Stimulated activated naive CD8-positive, alpha-beta T cell treated with anti-CD3 and anti-CD28 coated beads, Interleukin-15, Interleukin-2, amounts not matched to agents 100 U/mL and 50 U/mL, for 24 hours (primary cell): ENCODE data around the gene PPM1F.
"Not testable (repeated sequence)": the region's sequence is repeated elsewhere in the genome, so short reads cannot be mapped to it uniquely, and the experiment has no call there.

ENCODE experiments used
- ATAC-seq: fragments of 150-1000 bp; cut with Tn5 transposase; one replicate; pipeline ENCODE4 v1.10.0; 2021
- DNase-seq: peaks from one replicate; pipeline ENCODE4 v3.0.0; 2021

Gene PPM1F

GRCh38 chr22:21940521-21940920 is 12.1 kb downstream of the PPM1F start:
- no peak for DNase-seq
- no peak for ATAC-seq

GRCh38 chr22:21939935-21940334 is 12.7 kb downstream of the PPM1F start:
- DNase-seq, ATAC-seq: not testable (repeated sequence)

- no peak for DNase-seq
- no peak for ATAC-seq
Measured at GRCh38 chr22:21939461-21939913, 13.2 kb downstream of the PPM1F start.

GRCh38 chr22:21938906-21939305 is 13.7 kb downstream of the PPM1F start:
- no peak for ATAC-seq
- no peak for DNase-seq

GRCh38 chr22:21938071-21938822 is 14.4 kb downstream of the PPM1F start:
- DNase-seq (peak; percentile 96), ATAC-seq (peak; percentile 96)

- no peak for DNase-seq
- ATAC-seq: no peak
Measured at GRCh38 chr22:21937821-21938070, 14.9 kb downstream of the PPM1F start.

GRCh38 chr22:21937041-21937820 is 15.4 kb downstream of the PPM1F start:
- DNase-seq (no peak), ATAC-seq (no peak)

- ATAC-seq (no peak), DNase-seq (no peak)
Measured at GRCh38 chr22:21936151-21936775, 16.4 kb downstream of the PPM1F start.

GRCh38 chr22:21933910-21934309 is 18.7 kb downstream of the PPM1F start:
- no peak for DNase-seq
- ATAC-seq: no peak

- DNase-seq (no peak), ATAC-seq (no peak)
Measured at GRCh38 chr22:21933413-21933812, 19.2 kb downstream of the PPM1F start.

- no peak for ATAC-seq
Measured at GRCh38 chr22:21932347-21932746, 20.3 kb downstream of the PPM1F start.

GRCh38 chr22:21931056-21931455 is 21.6 kb downstream of the PPM1F start:
- no peak for ATAC-seq
- DNase-seq: no peak

More at GRCh38 chr22:21932347-21932746, 20.3 kb downstream of the PPM1F start:
- no peak for DNase-seq

- DNase-seq (no peak), ATAC-seq (no peak)
Measured at GRCh38 chr22:21929253-21929652, 23.4 kb downstream of the PPM1F start.

GRCh38 chr22:21928048-21928447 is 24.6 kb downstream of the PPM1F start:
- DNase-seq (no peak), ATAC-seq (no peak)

- no peak for DNase-seq
- ATAC-seq: no peak
Measured at GRCh38 chr22:21927174-21927823, 25.3 kb downstream of the PPM1F start.

GRCh38 chr22:21926728-21927127 is 25.9 kb downstream of the PPM1F start:
- DNase-seq (no peak), ATAC-seq (no peak)

GRCh38 chr22:21923163-21923561 is 29.5 kb downstream of the PPM1F start:
- DNase-seq (no peak), ATAC-seq (no peak)

GRCh38 chr22:21922370-21923162 is 30.1 kb downstream of the PPM1F start:
- ATAC-seq: no peak

GRCh38 chr22:21921729-21922128 is 30.9 kb downstream of the PPM1F start:
- no peak for ATAC-seq
- DNase-seq: no peak

More at GRCh38 chr22:21922370-21923162, 30.1 kb downstream of the PPM1F start:
- DNase-seq: no peak

GRCh38 chr22:21921184-21921721 is 31.4 kb downstream of the PPM1F start:
- DNase-seq: no peak
- ATAC-seq: no peak

- DNase-seq (no peak), ATAC-seq (no peak)
Measured at GRCh38 chr22:21920341-21921183, 32.1 kb downstream of the PPM1F start.
